Gastroesophageal sphincter (tissue), 3 donors: Measurements from ENCODE around the gene TNS1.

Source experiments
- EP300 ChIP-seq: sonication (generic); formaldehyde crosslinking; IDR thresholded peaks from one replicate; pipeline ENCODE4 v1.6.1; 2017; ENCODE audit warnings: antibody characterized with exemption, mild to moderate bottlenecking
- POLR2A ChIP-seq, 2 donors: fragments of 450-650 bp; IDR thresholded peaks; one replicate each; pipeline ENCODE4 v1.6.1; 2017; ENCODE audit warnings: antibody characterized with exemption in 2 of 2, mild to moderate bottlenecking in 2 of 2, moderate library complexity in 1 of 2
- POLR2AphosphoS5 ChIP-seq: sonication (generic); formaldehyde crosslinking; IDR thresholded peaks from one replicate; pipeline ENCODE4 v1.6.1; 2017; ENCODE audit warnings: antibody characterized with exemption
- TF ChIP-seq, protein P1 (sequence below), 4 experiments: fragments of 200-600 bp in 2 of 4; fragments of 450-650 bp in 2 of 4; sonication (generic) in 1 of 4; IDR thresholded peaks; one replicate each; pipeline ENCODE4 v1.5.1; 2017 to 2019; ENCODE audit warnings: antibody characterized with exemption in 4 of 4, mild to moderate bottlenecking in 2 of 4, moderate library complexity in 2 of 4

DNA sequence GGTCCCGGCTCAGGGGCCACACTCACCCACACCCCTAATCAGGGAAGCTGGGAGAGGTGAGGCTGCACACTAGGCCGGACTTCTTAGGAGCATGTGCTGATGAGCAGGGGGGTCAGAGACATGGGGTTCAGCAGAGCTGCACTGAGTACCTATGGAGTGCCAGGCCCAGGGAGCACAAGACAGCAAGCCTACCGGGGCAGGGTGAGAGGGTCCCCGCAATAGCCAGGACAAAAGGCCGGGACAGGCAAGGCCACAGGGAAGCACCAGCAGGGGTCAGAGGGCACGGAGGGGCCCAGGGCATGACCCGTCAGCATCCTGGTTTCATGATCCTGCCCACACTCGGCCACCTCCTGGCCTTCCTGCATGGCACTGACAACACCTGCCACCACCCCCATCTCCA, 73.5 kb downstream of the TNS1 start:
- TF ChIP-seq, protein P1, sequence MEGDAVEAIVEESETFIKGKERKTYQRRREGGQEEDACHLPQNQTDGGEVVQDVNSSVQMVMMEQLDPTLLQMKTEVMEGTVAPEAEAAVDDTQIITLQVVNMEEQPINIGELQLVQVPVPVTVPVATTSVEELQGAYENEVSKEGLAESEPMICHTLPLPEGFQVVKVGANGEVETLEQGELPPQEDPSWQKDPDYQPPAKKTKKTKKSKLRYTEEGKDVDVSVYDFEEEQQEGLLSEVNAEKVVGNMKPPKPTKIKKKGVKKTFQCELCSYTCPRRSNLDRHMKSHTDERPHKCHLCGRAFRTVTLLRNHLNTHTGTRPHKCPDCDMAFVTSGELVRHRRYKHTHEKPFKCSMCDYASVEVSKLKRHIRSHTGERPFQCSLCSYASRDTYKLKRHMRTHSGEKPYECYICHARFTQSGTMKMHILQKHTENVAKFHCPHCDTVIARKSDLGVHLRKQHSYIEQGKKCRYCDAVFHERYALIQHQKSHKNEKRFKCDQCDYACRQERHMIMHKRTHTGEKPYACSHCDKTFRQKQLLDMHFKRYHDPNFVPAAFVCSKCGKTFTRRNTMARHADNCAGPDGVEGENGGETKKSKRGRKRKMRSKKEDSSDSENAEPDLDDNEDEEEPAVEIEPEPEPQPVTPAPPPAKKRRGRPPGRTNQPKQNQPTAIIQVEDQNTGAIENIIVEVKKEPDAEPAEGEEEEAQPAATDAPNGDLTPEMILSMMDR (IDR thresholded peaks at IDR 0.05), result no peak
- TF ChIP-seq POLR2AphosphoS5 (no peak), POLR2A (IDR thresholded peaks at IDR 0.05) (peak in 1 of 2 donors; percentile 6), EP300 (no peak)
